HL-60 (cell line): ENCODE data around the gene OMG.

Experiments used
- DNase-seq, 2 experiments: peaks; one replicate each; pipeline ENCODE4 v3.0.0-alpha.2; 2010 to 2020; ENCODE audit warnings: low read depth in 1 of 2, low spot score in 1 of 2
- H3K27ac ChIP-seq: fragments of 250-450 bp; sonication (Bioruptor Pico); replicated peaks from 2 replicates; pipeline ENCODE4 v1.5.1; 2020; ENCODE audit warnings: mild to moderate bottlenecking, moderate library complexity
- H3K27me3 ChIP-seq: fragments of 250-450 bp; sonication (Bioruptor Pico); 2 replicates; pipeline ENCODE4 v1.5.1; 2021; ENCODE audit warnings: mild to moderate bottlenecking, moderate library complexity; ENCODE audit not compliant: insufficient read depth, poor library complexity, severe bottlenecking
- H3K4me3 ChIP-seq: replicated peaks from 2 replicates; pipeline ENCODE4 v1.5.1; 2011; ENCODE audit warnings: mild to moderate bottlenecking, control low read depth, low read length; ENCODE audit not compliant: insufficient read depth
- GABPA ChIP-seq: IDR thresholded peaks from 2 replicates; pipeline ENCODE4 v1.6.1; 2012; ENCODE audit warnings: low read depth
- POLR2AphosphoS5 ChIP-seq: IDR thresholded peaks from 2 replicates; pipeline ENCODE4 v1.6.1; 2012; ENCODE audit warnings: low read depth
- SPI1 ChIP-seq: IDR thresholded peaks from 2 replicates; pipeline ENCODE4 v1.6.1; 2012; ENCODE audit warnings: low read depth, mild to moderate bottlenecking, borderline replicate concordance
- TF ChIP-seq, protein P1 (sequence below): IDR thresholded peaks from one replicate; pipeline ENCODE4 v1.5.1; 2011; ENCODE audit warnings: low read length, control low read depth, inconsistent platforms; ENCODE audit not compliant: insufficient read depth
- TF ChIP-seq, protein P2 (sequence below): IDR thresholded peaks from 2 replicates; pipeline ENCODE4 v1.6.1; 2012; ENCODE audit warnings: low read depth; ENCODE audit not compliant: insufficient replicate concordance

OMG gene

DNA sequence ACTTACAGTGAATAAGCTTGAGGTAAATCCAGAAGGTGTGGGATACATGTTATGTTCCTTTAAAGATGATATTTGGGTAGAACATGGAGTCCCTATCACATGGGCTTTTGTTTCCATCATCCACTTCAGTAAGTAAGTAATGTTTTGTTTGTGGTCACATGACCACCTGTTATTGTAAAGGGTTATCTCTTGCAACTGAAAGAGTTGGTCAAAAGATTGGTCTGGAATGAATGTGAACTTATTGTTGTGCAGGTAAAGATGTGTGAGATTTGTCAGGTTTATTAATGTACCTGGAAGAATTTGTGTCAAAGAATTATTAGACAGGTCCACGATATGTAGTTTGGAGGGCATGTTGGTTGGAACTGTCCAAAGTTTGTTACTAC is 1.6 kb downstream of the OMG start:
- no peak for TF ChIP-seq SPI1
- TF ChIP-seq, protein P1, sequence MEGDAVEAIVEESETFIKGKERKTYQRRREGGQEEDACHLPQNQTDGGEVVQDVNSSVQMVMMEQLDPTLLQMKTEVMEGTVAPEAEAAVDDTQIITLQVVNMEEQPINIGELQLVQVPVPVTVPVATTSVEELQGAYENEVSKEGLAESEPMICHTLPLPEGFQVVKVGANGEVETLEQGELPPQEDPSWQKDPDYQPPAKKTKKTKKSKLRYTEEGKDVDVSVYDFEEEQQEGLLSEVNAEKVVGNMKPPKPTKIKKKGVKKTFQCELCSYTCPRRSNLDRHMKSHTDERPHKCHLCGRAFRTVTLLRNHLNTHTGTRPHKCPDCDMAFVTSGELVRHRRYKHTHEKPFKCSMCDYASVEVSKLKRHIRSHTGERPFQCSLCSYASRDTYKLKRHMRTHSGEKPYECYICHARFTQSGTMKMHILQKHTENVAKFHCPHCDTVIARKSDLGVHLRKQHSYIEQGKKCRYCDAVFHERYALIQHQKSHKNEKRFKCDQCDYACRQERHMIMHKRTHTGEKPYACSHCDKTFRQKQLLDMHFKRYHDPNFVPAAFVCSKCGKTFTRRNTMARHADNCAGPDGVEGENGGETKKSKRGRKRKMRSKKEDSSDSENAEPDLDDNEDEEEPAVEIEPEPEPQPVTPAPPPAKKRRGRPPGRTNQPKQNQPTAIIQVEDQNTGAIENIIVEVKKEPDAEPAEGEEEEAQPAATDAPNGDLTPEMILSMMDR, result no peak
- TF ChIP-seq POLR2AphosphoS5, result no peak
- H3K27me3 ChIP-seq, result no peaks in the 10 kb centered on the region
- no peak overlapping the region; the same call in 1 of the 2 replicates for H3K27ac ChIP-seq
- DNase-seq, result no peak
- no peak overlapping the region for H3K4me3 ChIP-seq

DNA sequence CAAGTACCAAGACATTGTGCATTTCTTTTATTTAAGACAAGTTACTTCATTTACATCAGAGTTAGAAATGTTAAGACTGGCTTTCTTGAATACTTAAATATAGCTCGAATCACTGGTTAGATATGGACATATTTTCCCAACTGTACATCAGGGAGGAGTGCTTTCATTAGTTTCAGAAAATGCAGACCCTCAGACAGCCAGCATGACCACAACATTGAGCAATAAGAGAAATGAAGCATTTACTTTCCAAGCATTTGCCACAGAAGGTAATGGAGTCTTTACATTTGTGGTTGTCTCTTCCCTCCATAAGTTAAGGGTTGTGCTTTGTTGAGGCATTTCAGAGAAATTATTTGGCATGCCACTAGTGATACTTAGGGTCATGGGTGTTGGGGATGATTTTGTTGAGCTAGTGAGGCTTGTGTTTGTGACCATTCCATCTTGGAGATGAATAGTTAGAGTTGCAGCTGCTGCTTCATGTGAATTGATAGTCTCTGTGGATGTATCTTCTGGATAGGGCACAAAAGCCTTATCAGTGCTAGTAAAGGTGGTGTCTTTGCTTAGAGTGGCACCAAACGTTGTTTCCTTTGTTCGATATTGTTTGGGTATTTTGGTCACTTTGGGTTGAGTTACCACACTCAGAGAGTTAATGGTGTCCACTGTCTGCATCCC is 2.1 kb downstream of the OMG start:
- DNase-seq, result no peak
- Histone ChIP-seq H3K27ac (peak overlapping the region; percentile 7; the same call in 1 of the 2 replicates), H3K4me3 (no peak overlapping the region), H3K27me3 (no peaks in the 10 kb centered on the region)
- no peak for TF ChIP-seq GABPA

DNA sequence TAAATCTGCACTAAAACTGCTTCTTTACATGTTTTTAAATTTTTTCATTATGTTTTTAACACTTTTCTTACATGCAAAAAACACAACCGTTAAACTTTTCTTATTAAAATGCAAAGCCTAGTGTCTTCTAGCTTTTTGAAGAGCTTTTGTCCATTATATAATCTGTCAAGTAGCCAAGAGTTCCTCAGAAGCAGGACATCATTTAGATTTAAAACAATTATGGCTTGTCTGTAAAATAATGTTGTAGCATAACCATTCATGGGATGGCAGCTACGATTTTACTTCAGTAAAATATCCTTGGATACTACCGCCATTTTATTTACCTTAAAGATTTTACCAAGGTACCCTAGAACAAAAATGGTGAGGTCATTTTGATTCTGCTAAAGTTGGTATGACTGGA is 2.8 kb downstream of the OMG start:
- TF ChIP-seq POLR2AphosphoS5 (no peak), GABPA (no peak), SPI1 (no peak)
- TF ChIP-seq, protein P2, sequence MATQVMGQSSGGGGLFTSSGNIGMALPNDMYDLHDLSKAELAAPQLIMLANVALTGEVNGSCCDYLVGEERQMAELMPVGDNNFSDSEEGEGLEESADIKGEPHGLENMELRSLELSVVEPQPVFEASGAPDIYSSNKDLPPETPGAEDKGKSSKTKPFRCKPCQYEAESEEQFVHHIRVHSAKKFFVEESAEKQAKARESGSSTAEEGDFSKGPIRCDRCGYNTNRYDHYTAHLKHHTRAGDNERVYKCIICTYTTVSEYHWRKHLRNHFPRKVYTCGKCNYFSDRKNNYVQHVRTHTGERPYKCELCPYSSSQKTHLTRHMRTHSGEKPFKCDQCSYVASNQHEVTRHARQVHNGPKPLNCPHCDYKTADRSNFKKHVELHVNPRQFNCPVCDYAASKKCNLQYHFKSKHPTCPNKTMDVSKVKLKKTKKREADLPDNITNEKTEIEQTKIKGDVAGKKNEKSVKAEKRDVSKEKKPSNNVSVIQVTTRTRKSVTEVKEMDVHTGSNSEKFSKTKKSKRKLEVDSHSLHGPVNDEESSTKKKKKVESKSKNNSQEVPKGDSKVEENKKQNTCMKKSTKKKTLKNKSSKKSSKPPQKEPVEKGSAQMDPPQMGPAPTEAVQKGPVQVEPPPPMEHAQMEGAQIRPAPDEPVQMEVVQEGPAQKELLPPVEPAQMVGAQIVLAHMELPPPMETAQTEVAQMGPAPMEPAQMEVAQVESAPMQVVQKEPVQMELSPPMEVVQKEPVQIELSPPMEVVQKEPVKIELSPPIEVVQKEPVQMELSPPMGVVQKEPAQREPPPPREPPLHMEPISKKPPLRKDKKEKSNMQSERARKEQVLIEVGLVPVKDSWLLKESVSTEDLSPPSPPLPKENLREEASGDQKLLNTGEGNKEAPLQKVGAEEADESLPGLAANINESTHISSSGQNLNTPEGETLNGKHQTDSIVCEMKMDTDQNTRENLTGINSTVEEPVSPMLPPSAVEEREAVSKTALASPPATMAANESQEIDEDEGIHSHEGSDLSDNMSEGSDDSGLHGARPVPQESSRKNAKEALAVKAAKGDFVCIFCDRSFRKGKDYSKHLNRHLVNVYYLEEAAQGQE, result no peak
- TF ChIP-seq, protein P1, result no peak
- no peaks in the 10 kb centered on the region for H3K27me3 ChIP-seq
- H3K4me3 ChIP-seq, result no peak overlapping the region
- no peak overlapping the region for H3K27ac ChIP-seq
- no peak for DNase-seq

DNA sequence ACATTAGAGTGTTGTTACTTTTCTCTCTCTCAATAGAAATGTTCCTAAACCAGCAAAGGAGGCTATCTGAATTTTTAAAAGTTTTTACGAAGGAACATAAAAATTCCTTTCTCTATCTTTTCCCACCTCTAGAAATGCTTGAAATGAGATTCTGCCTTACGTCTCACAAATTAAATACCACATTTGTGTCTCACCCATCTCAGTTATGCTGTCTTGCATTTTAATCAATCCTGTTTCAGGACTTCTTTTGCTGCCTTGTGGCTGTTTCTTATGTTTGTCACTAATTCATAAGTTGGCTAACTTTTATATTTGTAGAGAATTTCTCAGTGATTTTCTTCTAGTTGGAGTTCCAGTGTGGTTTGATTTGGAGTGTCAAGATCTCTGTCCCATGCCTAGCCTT is 3.5 kb downstream of the OMG start:
- TF ChIP-seq GABPA (no peak), SPI1 (no peak), POLR2AphosphoS5 (no peak)
- TF ChIP-seq, protein P1, result no peak
- DNase-seq, result no peak
- Histone ChIP-seq H3K27me3 (no peaks in the 10 kb centered on the region), H3K4me3 (no peak overlapping the region), H3K27ac (no peak overlapping the region)

DNA sequence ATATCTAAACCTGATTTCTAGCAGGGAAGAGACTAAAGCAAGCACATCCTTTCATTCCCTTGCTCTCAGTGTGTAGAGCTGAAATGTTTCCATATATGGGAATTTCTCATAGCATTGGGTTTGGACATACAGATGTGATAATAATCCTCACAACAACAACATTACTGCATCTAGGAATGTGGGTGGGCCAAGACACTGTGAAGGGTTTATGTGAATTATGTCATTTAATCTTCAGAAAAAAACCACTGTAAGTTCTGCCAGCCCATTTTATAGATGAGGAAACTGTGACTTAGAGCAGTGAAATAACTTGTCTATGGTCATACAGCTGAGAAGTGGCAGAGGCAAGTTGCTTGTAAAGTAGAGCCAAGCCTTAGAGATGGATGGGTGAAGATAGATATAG is 5.2 kb downstream of the OMG start:
- no peak overlapping the region for H3K4me3 ChIP-seq
- H3K27me3 ChIP-seq, result no peaks in the 10 kb centered on the region
- TF ChIP-seq GABPA (no peak), POLR2AphosphoS5 (no peak), SPI1 (no peak)
- TF ChIP-seq, protein P1, result no peak
- TF ChIP-seq, protein P2, result no peak
- H3K27ac ChIP-seq, result no peak overlapping the region
- DNase-seq, result no peak
